ENCODE results near the gene RAE1. TPM values are rescaled to one million over a fixed set of nuclear protein-coding genes. Genes with fewer than 3 reads are reported as not detected.

Gene RAE1
- total RNA-seq, 1 experiment from 2014 or later, result 34.5 TPM

DNA sequence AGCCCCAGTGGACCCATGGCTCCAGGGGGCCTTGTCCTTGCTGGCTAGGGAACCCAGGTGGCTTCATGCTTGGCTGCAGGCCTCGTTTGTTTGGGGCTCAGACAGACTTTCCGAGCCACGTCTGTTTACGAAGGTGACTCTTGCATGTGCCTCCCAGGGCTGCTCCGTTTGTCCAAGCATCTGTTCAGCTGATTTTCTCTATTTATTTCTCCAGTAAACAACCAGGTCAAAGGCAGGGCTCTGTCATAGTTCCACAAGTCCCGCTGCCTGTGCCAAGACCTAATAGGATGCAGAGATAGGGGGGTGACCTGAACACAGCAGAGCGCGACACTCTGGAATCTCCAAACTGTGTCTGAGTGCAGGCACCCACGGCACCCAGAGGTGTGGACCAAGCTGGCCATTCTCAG, 34.3 kb upstream of the RAE1 start:
- ATAC-seq (no peak), DNase-seq (ENCODE audit: low read depth, low spot score) (no peak)
- Histone ChIP-seq H3K9me3 (ENCODE audit: control insufficient read depth, insufficient read depth, low read depth, low read length) (no peaks in the 10 kb centered on the region), H3K4me1 (ENCODE audit: control insufficient read depth, insufficient read depth, low read length) (no peaks in the 10 kb centered on the region), H3K27me3 (ENCODE audit: control insufficient read depth, insufficient read depth, low read length) (peaks cover 15% of the 10 kb centered on the region), H3K27ac (ENCODE audit: low read length) (no peak overlapping the region), H3K4me3 (ENCODE audit: low read depth in 2 of 2, low read length in 2 of 2) (no peak overlapping the region), H3K36me3 (ENCODE audit: control insufficient read depth, insufficient read depth, low read length) (no peaks in the 10 kb centered on the region)
- no TSS peak for BruUV-seq (replicated peaks)
- ChIA-PET CTCF (no interaction called here), POLR2A (no interaction called here)
- TF ChIP-seq, protein P1, sequence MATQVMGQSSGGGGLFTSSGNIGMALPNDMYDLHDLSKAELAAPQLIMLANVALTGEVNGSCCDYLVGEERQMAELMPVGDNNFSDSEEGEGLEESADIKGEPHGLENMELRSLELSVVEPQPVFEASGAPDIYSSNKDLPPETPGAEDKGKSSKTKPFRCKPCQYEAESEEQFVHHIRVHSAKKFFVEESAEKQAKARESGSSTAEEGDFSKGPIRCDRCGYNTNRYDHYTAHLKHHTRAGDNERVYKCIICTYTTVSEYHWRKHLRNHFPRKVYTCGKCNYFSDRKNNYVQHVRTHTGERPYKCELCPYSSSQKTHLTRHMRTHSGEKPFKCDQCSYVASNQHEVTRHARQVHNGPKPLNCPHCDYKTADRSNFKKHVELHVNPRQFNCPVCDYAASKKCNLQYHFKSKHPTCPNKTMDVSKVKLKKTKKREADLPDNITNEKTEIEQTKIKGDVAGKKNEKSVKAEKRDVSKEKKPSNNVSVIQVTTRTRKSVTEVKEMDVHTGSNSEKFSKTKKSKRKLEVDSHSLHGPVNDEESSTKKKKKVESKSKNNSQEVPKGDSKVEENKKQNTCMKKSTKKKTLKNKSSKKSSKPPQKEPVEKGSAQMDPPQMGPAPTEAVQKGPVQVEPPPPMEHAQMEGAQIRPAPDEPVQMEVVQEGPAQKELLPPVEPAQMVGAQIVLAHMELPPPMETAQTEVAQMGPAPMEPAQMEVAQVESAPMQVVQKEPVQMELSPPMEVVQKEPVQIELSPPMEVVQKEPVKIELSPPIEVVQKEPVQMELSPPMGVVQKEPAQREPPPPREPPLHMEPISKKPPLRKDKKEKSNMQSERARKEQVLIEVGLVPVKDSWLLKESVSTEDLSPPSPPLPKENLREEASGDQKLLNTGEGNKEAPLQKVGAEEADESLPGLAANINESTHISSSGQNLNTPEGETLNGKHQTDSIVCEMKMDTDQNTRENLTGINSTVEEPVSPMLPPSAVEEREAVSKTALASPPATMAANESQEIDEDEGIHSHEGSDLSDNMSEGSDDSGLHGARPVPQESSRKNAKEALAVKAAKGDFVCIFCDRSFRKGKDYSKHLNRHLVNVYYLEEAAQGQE (IDR thresholded peaks at IDR 0.05; ENCODE audit: insufficient read depth in 1 of 2, low read depth in 2 of 2, low read length in 1 of 2), result no peak
- TF ChIP-seq SIN3A (IDR thresholded peaks at IDR 0.05; ENCODE audit: borderline replicate concordance, insufficient read depth, low read depth, low read length) (no peak), TCF7L2 (IDR thresholded peaks at IDR 0.05; ENCODE audit: low read depth, low read length) (no peak), POLR2AphosphoS5 (IDR thresholded peaks at IDR 0.05; ENCODE audit: low read depth, low read length) (no peak)
- TF ChIP-seq, protein P2, sequence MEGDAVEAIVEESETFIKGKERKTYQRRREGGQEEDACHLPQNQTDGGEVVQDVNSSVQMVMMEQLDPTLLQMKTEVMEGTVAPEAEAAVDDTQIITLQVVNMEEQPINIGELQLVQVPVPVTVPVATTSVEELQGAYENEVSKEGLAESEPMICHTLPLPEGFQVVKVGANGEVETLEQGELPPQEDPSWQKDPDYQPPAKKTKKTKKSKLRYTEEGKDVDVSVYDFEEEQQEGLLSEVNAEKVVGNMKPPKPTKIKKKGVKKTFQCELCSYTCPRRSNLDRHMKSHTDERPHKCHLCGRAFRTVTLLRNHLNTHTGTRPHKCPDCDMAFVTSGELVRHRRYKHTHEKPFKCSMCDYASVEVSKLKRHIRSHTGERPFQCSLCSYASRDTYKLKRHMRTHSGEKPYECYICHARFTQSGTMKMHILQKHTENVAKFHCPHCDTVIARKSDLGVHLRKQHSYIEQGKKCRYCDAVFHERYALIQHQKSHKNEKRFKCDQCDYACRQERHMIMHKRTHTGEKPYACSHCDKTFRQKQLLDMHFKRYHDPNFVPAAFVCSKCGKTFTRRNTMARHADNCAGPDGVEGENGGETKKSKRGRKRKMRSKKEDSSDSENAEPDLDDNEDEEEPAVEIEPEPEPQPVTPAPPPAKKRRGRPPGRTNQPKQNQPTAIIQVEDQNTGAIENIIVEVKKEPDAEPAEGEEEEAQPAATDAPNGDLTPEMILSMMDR (IDR thresholded peaks at IDR 0.05), result no peak
- in situ Hi-C loops (cut with HindIII; ENCODE audit: low pct_unique_long_range_greater_than_20kb, low sequenced_read_pairs) (no loop called here), intact Hi-C loops (cut with micrococcal nuclease; ENCODE audit: unreplicated experiment) (no loop called here)

DNA sequence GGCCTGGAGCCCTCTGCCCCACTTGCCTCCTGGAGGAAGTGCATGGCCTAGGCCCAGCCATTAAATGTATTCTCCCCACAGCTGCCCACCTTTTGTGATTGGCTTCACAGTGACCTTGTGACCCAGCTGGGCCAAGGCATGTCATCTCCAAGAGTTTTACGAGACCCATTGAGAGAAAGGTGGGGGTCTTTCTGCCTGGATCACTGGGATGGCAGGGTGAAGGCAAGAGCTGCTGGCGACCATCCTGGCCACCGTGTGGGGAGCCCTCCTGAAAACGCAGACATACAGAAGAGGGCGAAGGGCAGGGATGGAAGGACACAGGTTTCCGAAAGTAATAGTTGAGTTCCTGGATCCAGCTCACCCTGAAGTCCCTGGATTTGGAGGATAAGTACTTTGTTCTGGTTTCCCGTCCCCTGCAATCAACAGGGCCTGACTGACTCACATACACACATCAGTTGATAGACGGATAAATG, 33.7 kb upstream of the RAE1 start:
- BruUV-seq (replicated peaks), result no TSS peak
- no peak for ATAC-seq
- intact Hi-C loops (cut with micrococcal nuclease; ENCODE audit: unreplicated experiment) (no loop called here), in situ Hi-C loops (cut with HindIII; ENCODE audit: low pct_unique_long_range_greater_than_20kb, low sequenced_read_pairs) (no loop called here)
- H3K36me3 ChIP-seq (ENCODE audit: control insufficient read depth, insufficient read depth, low read length), result no peaks in the 10 kb centered on the region
- ChIA-PET CTCF (no interaction called here), POLR2A (no interaction called here)
- H3K27ac ChIP-seq (ENCODE audit: low read length), result no peak overlapping the region
- peaks cover 11% of the 10 kb centered on the region for H3K27me3 ChIP-seq (ENCODE audit: control insufficient read depth, insufficient read depth, low read length)
- H3K4me1 ChIP-seq (ENCODE audit: control insufficient read depth, insufficient read depth, low read length), result no peaks in the 10 kb centered on the region
- DNase-seq (ENCODE audit: low read depth, low spot score), result no peak
- TF ChIP-seq SIN3A (IDR thresholded peaks at IDR 0.05; ENCODE audit: borderline replicate concordance, insufficient read depth, low read depth, low read length) (no peak), TCF7L2 (IDR thresholded peaks at IDR 0.05; ENCODE audit: low read depth, low read length) (no peak), POLR2AphosphoS5 (IDR thresholded peaks at IDR 0.05; ENCODE audit: low read depth, low read length) (no peak)
- TF ChIP-seq, protein P1 (IDR thresholded peaks at IDR 0.05; ENCODE audit: insufficient read depth in 1 of 2, low read depth in 2 of 2, low read length in 1 of 2), result no peak
- TF ChIP-seq, protein P2 (IDR thresholded peaks at IDR 0.05), result no peak
- H3K9me3 ChIP-seq (ENCODE audit: control insufficient read depth, insufficient read depth, low read depth, low read length), result no peaks in the 10 kb centered on the region
- no peak overlapping the region for H3K4me3 ChIP-seq (ENCODE audit: low read depth in 2 of 2, low read length in 2 of 2)
